AG04449 (cell line): ENCODE data around the gene LIM2.

Experiments
- CTCF ChIA-PET: fragments of 350-600 bp; formaldehyde crosslinking; extraction: SDS; loops from one replicate; lab custom pipeline; 2021; ENCODE audit warnings: antibody characterized with exemption; lab: Yijun Ruan, JAX
- POLR2A ChIA-PET: fragments of 400-600, 350-600 bp; formaldehyde crosslinking; extraction: SDS; loops from one replicate; lab custom pipeline; 2020; ENCODE audit warnings: antibody characterized with exemption, inconsistent platforms; lab: Yijun Ruan, JAX
- DNase-seq: peaks from one replicate; pipeline ENCODE4 v3.0.0-alpha.2; 2010; ENCODE audit warnings: low read depth, low spot score
- H3K4me3 ChIP-seq: 2 replicates; pipeline ENCODE4 v1.5.1; 2011; ENCODE audit warnings: low read depth, mild to moderate bottlenecking, control low read depth, low read length
- TF ChIP-seq, protein P1 (sequence below): IDR thresholded peaks from one replicate; pipeline ENCODE4 v1.5.1; 2011; ENCODE audit warnings: mild to moderate bottlenecking, moderate library complexity, low read length, control low read depth, inconsistent platforms; ENCODE audit not compliant: insufficient read depth; ENCODE audit errors: missing control alignments

LIM2 gene

DNA sequence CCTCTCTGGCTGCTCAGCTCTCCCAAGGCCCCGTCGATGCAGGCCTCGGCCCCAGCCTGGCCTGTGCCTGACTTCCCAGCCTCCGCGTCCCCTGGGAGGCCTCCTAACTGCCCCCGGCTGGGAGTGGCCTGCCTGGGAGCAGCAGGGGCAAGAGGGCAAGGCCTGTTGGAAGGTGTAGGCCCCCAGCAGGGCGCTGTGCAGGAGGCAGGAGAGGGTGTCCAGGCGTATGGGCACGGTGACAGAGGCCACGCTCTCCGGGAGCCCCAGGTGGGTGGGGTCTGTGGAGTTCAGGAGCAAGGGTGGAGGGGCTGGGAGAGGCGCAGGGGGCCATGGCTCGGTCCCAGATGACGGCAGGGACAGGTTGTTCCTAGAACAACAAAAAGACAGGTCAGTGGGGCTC lies 1.4 kb upstream of the LIM2 start:
- DNase-seq = no peak
- TF ChIP-seq, protein P1, sequence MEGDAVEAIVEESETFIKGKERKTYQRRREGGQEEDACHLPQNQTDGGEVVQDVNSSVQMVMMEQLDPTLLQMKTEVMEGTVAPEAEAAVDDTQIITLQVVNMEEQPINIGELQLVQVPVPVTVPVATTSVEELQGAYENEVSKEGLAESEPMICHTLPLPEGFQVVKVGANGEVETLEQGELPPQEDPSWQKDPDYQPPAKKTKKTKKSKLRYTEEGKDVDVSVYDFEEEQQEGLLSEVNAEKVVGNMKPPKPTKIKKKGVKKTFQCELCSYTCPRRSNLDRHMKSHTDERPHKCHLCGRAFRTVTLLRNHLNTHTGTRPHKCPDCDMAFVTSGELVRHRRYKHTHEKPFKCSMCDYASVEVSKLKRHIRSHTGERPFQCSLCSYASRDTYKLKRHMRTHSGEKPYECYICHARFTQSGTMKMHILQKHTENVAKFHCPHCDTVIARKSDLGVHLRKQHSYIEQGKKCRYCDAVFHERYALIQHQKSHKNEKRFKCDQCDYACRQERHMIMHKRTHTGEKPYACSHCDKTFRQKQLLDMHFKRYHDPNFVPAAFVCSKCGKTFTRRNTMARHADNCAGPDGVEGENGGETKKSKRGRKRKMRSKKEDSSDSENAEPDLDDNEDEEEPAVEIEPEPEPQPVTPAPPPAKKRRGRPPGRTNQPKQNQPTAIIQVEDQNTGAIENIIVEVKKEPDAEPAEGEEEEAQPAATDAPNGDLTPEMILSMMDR = no peak
- ChIA-PET CTCF (no interaction called here), POLR2A (no interaction called here)
- no peak overlapping the region for H3K4me3 ChIP-seq

DNA sequence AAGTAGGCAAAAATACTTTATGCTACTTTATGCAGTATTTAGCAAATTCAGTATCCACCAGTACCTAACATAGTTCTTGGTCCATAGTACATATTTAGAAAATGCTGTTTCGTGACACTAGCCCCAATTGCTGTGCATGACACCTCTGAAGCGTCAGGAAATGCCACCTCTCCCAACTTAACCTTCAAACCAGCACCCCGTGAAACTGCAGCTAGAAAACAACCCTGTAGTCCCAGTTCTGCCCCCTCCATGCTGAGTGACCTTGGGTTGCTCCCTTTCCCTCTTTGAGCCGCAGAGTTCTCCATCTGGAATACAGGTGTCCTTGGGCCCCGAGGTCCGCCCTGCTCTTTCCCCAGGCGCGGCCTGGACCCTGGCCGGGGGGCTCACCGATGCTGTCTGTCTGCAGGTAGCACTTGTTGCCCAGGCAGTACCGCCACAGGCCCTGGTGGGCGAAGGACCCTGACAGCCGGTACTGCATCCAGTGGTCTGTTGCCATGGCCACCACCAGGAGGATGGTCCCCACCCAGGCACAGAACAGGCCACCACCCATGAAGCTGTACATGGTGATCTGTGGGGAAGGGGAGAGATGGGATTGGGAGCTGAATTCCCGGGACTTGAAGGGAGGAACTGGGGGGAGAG lies 773 bp downstream of the LIM2 start:
- TF ChIP-seq, protein P1 = no peak
- H3K4me3 ChIP-seq = no peak overlapping the region
- ChIA-PET CTCF (no interaction called here), POLR2A (interaction anchor here (1.1 kb wide), 1 partner anchor 19 kb away, joined by 4 read pairs; no protein-coding TSS in a partner anchor)
- no peak for DNase-seq

DNA sequence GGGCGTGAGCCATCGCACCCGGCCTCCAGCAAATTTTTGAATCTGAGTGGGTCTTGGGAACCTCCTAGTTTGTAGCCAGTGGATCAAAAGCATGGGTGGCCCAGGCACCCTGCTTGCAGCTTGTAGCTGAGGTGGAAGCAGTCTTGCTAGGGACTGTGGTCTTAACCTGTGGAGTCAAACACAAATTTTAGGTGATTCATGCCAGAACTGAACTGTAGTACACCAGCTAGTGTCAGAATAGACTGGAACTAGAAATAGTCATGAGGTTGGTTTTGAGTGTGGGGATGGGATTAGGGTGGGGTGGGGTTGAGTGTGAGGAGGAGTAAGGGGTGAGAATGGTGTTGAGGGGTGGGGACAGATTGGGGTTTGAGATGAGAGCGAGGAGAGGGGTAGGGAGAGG lies 5.8 kb downstream of the LIM2 start:
- no peak overlapping the region for H3K4me3 ChIP-seq
- ChIA-PET POLR2A (no interaction called here), CTCF (no interaction called here)
- no peak for DNase-seq
- TF ChIP-seq, protein P1 = no peak

DNA sequence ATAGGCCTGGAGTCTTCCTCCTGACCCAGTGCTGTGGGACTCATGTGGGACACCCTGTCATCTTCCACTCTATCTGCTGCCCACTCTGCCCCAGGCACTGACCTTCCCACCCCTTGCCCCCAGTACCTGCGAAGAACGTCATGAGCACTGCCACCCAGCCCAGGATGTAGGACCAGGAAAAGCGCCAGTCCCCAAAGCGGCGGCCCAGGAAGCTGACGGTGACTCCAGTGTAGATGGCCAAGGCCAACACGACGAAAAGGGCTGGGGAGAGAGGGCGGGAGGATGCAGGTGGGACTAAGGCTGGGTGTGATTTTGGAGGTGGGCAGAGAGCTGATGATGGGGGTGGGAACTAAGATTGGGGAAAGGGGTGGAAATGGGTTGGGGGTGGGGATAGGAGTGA lies 7.4 kb downstream of the LIM2 start:
- ChIA-PET CTCF (no interaction called here), POLR2A (no interaction called here)
- DNase-seq = no peak
- H3K4me3 ChIP-seq = no peak overlapping the region
- TF ChIP-seq, protein P1 = no peak

DNA sequence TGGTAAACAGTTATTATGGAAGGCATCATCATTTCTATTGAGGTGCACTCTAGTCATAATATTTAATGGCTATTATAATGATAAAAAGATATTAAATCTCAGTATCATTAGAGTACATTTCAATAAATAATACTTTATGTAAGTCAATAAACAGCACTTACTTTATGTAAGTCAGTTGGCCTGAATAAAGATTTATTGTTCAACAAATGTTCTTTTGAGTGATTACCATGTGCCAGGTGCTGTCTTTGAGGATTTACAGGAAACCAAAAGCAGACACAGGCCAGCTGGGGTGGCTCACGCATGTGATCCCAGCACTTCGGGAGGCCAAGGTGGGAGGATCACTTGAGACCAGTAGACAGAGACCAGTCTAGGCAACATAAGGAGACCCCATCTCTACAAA lies 10.4 kb downstream of the LIM2 start:
- no peak for DNase-seq
- ChIA-PET CTCF (interaction anchor here (1.4 kb wide), 1 partner anchor 39 kb away, joined by 3 read pairs; no protein-coding TSS in a partner anchor), POLR2A (no interaction called here)
- TF ChIP-seq, protein P1 = no peak
- no peak overlapping the region for H3K4me3 ChIP-seq

DNA sequence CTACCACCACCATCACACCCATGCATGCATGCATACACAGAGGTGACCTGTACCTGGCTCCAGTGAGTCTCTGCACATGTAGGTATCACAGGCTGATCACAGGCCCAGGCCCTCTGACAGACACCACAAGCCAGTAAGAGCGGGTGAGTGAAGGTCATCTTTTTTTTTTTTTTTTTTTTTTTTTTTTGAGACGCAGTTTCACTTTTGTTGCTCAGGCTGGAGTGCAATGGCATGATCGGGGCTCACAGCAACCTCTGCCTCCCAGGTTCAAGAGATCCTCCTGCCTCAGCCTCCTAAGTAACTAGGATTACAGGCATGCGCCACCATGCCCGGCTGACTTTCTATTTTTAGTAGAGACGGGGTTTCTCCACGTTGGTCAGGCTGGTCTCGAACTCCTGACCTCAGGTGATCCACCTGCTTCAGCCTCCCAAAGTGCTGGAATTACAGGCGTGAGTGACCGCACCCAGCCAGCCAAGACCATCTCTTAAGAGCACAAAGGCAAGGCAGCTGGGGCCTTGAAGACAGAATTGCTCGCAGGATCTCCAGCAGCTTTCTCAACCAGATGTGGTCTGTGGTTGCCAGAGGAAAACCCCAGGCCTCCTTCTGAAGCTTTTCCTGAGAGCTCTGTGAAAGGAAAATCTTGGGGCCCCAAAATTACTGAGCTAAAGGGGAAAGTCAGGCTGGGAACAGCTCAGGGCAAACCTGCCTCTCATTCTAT lies 12.1 kb downstream of the LIM2 start:
- no peak overlapping the region for H3K4me3 ChIP-seq
- ChIA-PET POLR2A (no interaction called here), CTCF (no interaction called here)
- TF ChIP-seq, protein P1 = no peak
- DNase-seq = no peak
